Transverse colon (tissue), 4 donors: ENCODE results near the gene P2RX5.

Source experiments
- CTCF ChIP-seq, 5 experiments: fragments of 200-600 bp in 3 of 5; fragments of 450-650 bp in 2 of 5; sonication (generic) in 3 of 5; IDR thresholded peaks; 1 replicate in 2 of 5; 2 replicates in 3 of 5; pipeline ENCODE4 v1.5.1; 2016 to 2017; ENCODE audit warnings: antibody characterized with exemption in 5 of 5, inconsistent platforms in 3 of 5, mild to moderate bottlenecking in 2 of 5, moderate library complexity in 1 of 5
- POLR2A ChIP-seq: fragments of 450-650 bp; IDR thresholded peaks from one replicate; pipeline ENCODE4 v1.6.1; 2016; ENCODE audit warnings: antibody characterized with exemption, mild to moderate bottlenecking, moderate library complexity
- POLR2AphosphoS5 ChIP-seq, 3 donors: sonication (generic); formaldehyde crosslinking; IDR thresholded peaks; one replicate each; pipeline ENCODE4 v1.6.1; 2016; ENCODE audit warnings: antibody characterized with exemption in 3 of 3

- TF ChIP-seq POLR2AphosphoS5 (IDR thresholded peaks at IDR 0.05) (no peak), CTCF (IDR thresholded peaks at IDR 0.05) (no peak), POLR2A (no peak)
Measured at GRCh38 chr17:3672571-3672970, 23.4 kb downstream of the P2RX5 start.
